ENCODE data around the gene MED17.

DNA sequence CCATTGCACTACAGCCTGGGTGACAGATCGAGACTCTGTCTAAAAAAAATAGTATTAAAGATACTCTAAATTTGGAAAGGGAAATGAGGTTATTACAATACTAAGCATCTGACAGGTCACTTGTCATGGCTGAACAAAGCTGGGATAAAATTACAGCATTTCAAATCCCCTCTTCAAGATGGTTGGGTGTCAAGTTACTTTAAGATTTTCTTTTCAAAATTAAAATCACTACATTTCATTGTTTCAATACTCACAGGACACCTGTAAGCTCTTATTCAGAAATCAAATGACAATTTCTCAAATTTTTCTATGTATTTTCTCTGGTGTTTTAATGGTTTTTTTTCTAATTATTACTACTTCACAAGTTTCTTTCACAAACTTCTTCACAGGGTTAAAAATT is 48.5 kb upstream of the MED17 start:
- TF ChIP-seq, protein P1, sequence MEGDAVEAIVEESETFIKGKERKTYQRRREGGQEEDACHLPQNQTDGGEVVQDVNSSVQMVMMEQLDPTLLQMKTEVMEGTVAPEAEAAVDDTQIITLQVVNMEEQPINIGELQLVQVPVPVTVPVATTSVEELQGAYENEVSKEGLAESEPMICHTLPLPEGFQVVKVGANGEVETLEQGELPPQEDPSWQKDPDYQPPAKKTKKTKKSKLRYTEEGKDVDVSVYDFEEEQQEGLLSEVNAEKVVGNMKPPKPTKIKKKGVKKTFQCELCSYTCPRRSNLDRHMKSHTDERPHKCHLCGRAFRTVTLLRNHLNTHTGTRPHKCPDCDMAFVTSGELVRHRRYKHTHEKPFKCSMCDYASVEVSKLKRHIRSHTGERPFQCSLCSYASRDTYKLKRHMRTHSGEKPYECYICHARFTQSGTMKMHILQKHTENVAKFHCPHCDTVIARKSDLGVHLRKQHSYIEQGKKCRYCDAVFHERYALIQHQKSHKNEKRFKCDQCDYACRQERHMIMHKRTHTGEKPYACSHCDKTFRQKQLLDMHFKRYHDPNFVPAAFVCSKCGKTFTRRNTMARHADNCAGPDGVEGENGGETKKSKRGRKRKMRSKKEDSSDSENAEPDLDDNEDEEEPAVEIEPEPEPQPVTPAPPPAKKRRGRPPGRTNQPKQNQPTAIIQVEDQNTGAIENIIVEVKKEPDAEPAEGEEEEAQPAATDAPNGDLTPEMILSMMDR (IDR thresholded peaks at IDR 0.05; ENCODE audit: low read length): no peak
- TF ChIP-seq EZH2 (optimal IDR thresholded peaks at IDR 0.05; ENCODE audit: low read depth, low read length): no peak

Measured in MM.1S (cell line).